Measurements from ENCODE around the gene AURKA.

AURKA gene

GRCh38 chr20:56328861-56329260 lies 63.2 kb downstream of the AURKA start:
- peaks cover 33% of the 10 kb centered on the region for H3K27me3 ChIP-seq
- no peaks in the 10 kb centered on the region for H3K36me3 ChIP-seq
- no peak overlapping the region for H3K27ac ChIP-seq
- no peak overlapping the region for H3K4me3 ChIP-seq (ENCODE audit: low read depth in 1 of 2, low read length in 1 of 2)
- no peaks in the 10 kb centered on the region for H3K4me1 ChIP-seq (ENCODE audit: control insufficient read depth in 1 of 2, insufficient read depth in 1 of 2, low read depth in 1 of 2, low read length in 1 of 2)
- no peak for TF ChIP-seq CTCF (IDR thresholded peaks at IDR 0.05)
- H3K9me3 ChIP-seq = no peaks in the 10 kb centered on the region

GRCh38 chr20:56324806-56325205 lies 67.2 kb downstream of the AURKA start:
- H3K9me3 ChIP-seq = no peaks in the 10 kb centered on the region
- peaks cover 39% of the 10 kb centered on the region for H3K27me3 ChIP-seq
- H3K27ac ChIP-seq = no peak overlapping the region
- TF ChIP-seq CTCF (IDR thresholded peaks at IDR 0.05) = no peak
- H3K36me3 ChIP-seq = no peaks in the 10 kb centered on the region
- H3K4me1 ChIP-seq (ENCODE audit: control insufficient read depth in 1 of 2, insufficient read depth in 1 of 2, low read depth in 1 of 2, low read length in 1 of 2) = no peaks in the 10 kb centered on the region
- no peak overlapping the region for H3K4me3 ChIP-seq (ENCODE audit: low read depth in 1 of 2, low read length in 1 of 2)

GRCh38 chr20:56323656-56324055 lies 68.4 kb downstream of the AURKA start:
- Histone ChIP-seq H3K4me3 (ENCODE audit: low read depth in 1 of 2, low read length in 1 of 2) (no peak overlapping the region), H3K27me3 (peaks cover 38% of the 10 kb centered on the region), H3K9me3 (no peaks in the 10 kb centered on the region), H3K36me3 (no peaks in the 10 kb centered on the region), H3K27ac (no peak overlapping the region), H3K4me1 (ENCODE audit: control insufficient read depth in 1 of 2, insufficient read depth in 1 of 2, low read depth in 1 of 2, low read length in 1 of 2) (no peaks in the 10 kb centered on the region)
- no peak for TF ChIP-seq CTCF (IDR thresholded peaks at IDR 0.05)

GRCh38 chr20:56323206-56323605 lies 68.8 kb downstream of the AURKA start:
- Histone ChIP-seq H3K27ac (no peak overlapping the region), H3K27me3 (peaks cover 38% of the 10 kb centered on the region), H3K4me1 (ENCODE audit: control insufficient read depth in 1 of 2, insufficient read depth in 1 of 2, low read depth in 1 of 2, low read length in 1 of 2) (no peaks in the 10 kb centered on the region), H3K36me3 (no peaks in the 10 kb centered on the region), H3K9me3 (no peaks in the 10 kb centered on the region), H3K4me3 (ENCODE audit: low read depth in 1 of 2, low read length in 1 of 2) (no peak overlapping the region)
- TF ChIP-seq CTCF (IDR thresholded peaks at IDR 0.05) = no peak

- H3K36me3 ChIP-seq = no peaks in the 10 kb centered on the region
- H3K27ac ChIP-seq = no peak overlapping the region
- no peak overlapping the region for H3K4me3 ChIP-seq (ENCODE audit: low read depth in 1 of 2, low read length in 1 of 2)
- no peaks in the 10 kb centered on the region for H3K9me3 ChIP-seq
- no peak for TF ChIP-seq CTCF (IDR thresholded peaks at IDR 0.05)
- peaks cover 41% of the 10 kb centered on the region for H3K27me3 ChIP-seq
- H3K4me1 ChIP-seq (ENCODE audit: control insufficient read depth in 1 of 2, insufficient read depth in 1 of 2, low read depth in 1 of 2, low read length in 1 of 2) = no peaks in the 10 kb centered on the region
These were observed 69.3 kb downstream of the AURKA start for GRCh38 chr20:56322681-56323080.
